Measurements from ENCODE around the gene EFCAB10.
"Not testable (repeated sequence)": the region's sequence is repeated elsewhere in the genome, so short reads cannot be mapped to it uniquely, and the experiment has no call there.

Gene EFCAB10

GRCh38 chr7:105614341-105614840 is 33.1 kb upstream of the EFCAB10 start:
- H3K4me3 ChIP-seq (ENCODE audit: extremely low read depth, insufficient read depth, low read length, poor library complexity, severe bottlenecking) = no peak overlapping the region
- no peaks in the 10 kb centered on the region for H3K4me1 ChIP-seq (ENCODE audit: control insufficient read depth, insufficient read depth, low read length, poor library complexity, severe bottlenecking)
- peaks cover 20% of the 10 kb centered on the region for H3K36me3 ChIP-seq (ENCODE audit: control insufficient read depth, insufficient read depth, low read length)
- WGBS, 2 experiments (ENCODE audit: insufficient coverage in 2 of 2) = 97% methylated on average over 14 to 20 of the region's 20 CpGs
- H3K9me3 ChIP-seq (ENCODE audit: control insufficient read depth, low read length) = no peaks in the 10 kb centered on the region
- H3K27ac ChIP-seq (ENCODE audit: low read depth, low read length, severe bottlenecking) = no peak overlapping the region

- Histone ChIP-seq H3K27ac (ENCODE audit: low read depth, low read length, severe bottlenecking) (no peak overlapping the region), H3K4me3 (ENCODE audit: extremely low read depth, insufficient read depth, low read length, poor library complexity, severe bottlenecking) (no peak overlapping the region), H3K36me3 (ENCODE audit: control insufficient read depth, insufficient read depth, low read length) (peaks cover 17% of the 10 kb centered on the region), H3K9me3 (ENCODE audit: control insufficient read depth, low read length) (no peaks in the 10 kb centered on the region), H3K4me1 (ENCODE audit: control insufficient read depth, insufficient read depth, low read length, poor library complexity, severe bottlenecking) (no peaks in the 10 kb centered on the region)
- 95 to 96% methylated on average over 31 to 32 of the region's 32 CpGs for WGBS, 2 experiments (ENCODE audit: insufficient coverage in 2 of 2)
Measured at GRCh38 chr7:105613611-105614330, 32.5 kb upstream of the EFCAB10 start.

- H3K36me3 ChIP-seq (ENCODE audit: control insufficient read depth, insufficient read depth, low read length) = peaks cover 12% of the 10 kb centered on the region
- no peak overlapping the region for H3K27ac ChIP-seq (ENCODE audit: low read depth, low read length, severe bottlenecking)
- no peaks in the 10 kb centered on the region for H3K9me3 ChIP-seq (ENCODE audit: control insufficient read depth, low read length)
- no peak overlapping the region for H3K4me3 ChIP-seq (ENCODE audit: extremely low read depth, insufficient read depth, low read length, poor library complexity, severe bottlenecking)
- H3K4me1 ChIP-seq (ENCODE audit: control insufficient read depth, insufficient read depth, low read length, poor library complexity, severe bottlenecking) = no peaks in the 10 kb centered on the region
- 91% methylated on average over 6 of the region's 9 CpGs; no CpG with 5 or more reads in 1 of the 2 experiments for WGBS, 2 experiments (ENCODE audit: insufficient coverage in 2 of 2)
Measured at GRCh38 chr7:105612806-105613205, 31.5 kb upstream of the EFCAB10 start.

GRCh38 chr7:105611856-105612775 is 30.8 kb upstream of the EFCAB10 start:
- H3K27ac ChIP-seq (ENCODE audit: low read depth, low read length, severe bottlenecking) = no peak overlapping the region
- no peaks in the 10 kb centered on the region for H3K4me1 ChIP-seq (ENCODE audit: control insufficient read depth, insufficient read depth, low read length, poor library complexity, severe bottlenecking)
- 90 to 94% methylated on average over 10 to 15 of the region's 16 CpGs for WGBS, 2 experiments (ENCODE audit: insufficient coverage in 2 of 2)
- H3K36me3 ChIP-seq (ENCODE audit: control insufficient read depth, insufficient read depth, low read length) = peaks cover 12% of the 10 kb centered on the region
- H3K4me3 ChIP-seq (ENCODE audit: extremely low read depth, insufficient read depth, low read length, poor library complexity, severe bottlenecking) = no peak overlapping the region
- H3K9me3 ChIP-seq (ENCODE audit: control insufficient read depth, low read length) = no peaks in the 10 kb centered on the region

GRCh38 chr7:105610165-105610930 is 29.1 kb upstream of the EFCAB10 start:
- Histone ChIP-seq H3K9me3 (ENCODE audit: control insufficient read depth, low read length) (no peaks in the 10 kb centered on the region), H3K27ac (ENCODE audit: low read depth, low read length, severe bottlenecking) (no peak overlapping the region), H3K36me3 (ENCODE audit: control insufficient read depth, insufficient read depth, low read length) (peaks cover 8% of the 10 kb centered on the region), H3K4me3 (ENCODE audit: extremely low read depth, insufficient read depth, low read length, poor library complexity, severe bottlenecking) (no peak overlapping the region), H3K4me1 (ENCODE audit: control insufficient read depth, insufficient read depth, low read length, poor library complexity, severe bottlenecking) (no peaks in the 10 kb centered on the region)
- 97 to 98% methylated on average over 5 to 7 of the region's 8 CpGs for WGBS, 2 experiments (ENCODE audit: insufficient coverage in 2 of 2)

GRCh38 chr7:105602325-105603305 is 21.3 kb upstream of the EFCAB10 start:
- no peak overlapping the region for H3K27ac ChIP-seq (ENCODE audit: low read depth, low read length, severe bottlenecking)
- 87 to 92% methylated on average over 10 to 18 of the region's 19 CpGs for WGBS, 2 experiments (ENCODE audit: insufficient coverage in 2 of 2)
- H3K4me1 ChIP-seq (ENCODE audit: control insufficient read depth, insufficient read depth, low read length, poor library complexity, severe bottlenecking) = peaks cover 6% of the 10 kb centered on the region
- H3K9me3 ChIP-seq (ENCODE audit: control insufficient read depth, low read length) = no peaks in the 10 kb centered on the region
- no peaks in the 10 kb centered on the region for H3K36me3 ChIP-seq (ENCODE audit: control insufficient read depth, insufficient read depth, low read length)
- H3K4me3 ChIP-seq (ENCODE audit: extremely low read depth, insufficient read depth, low read length, poor library complexity, severe bottlenecking) = no peak overlapping the region

GRCh38 chr7:105600720-105601550 is 19.6 kb upstream of the EFCAB10 start:
- Histone ChIP-seq H3K4me3 (ENCODE audit: extremely low read depth, insufficient read depth, low read length, poor library complexity, severe bottlenecking) (no peak overlapping the region), H3K27ac (ENCODE audit: low read depth, low read length, severe bottlenecking) (no peak overlapping the region)
- 82 to 91% methylated on average over 10 of the region's 14 CpGs for WGBS, 2 experiments (ENCODE audit: insufficient coverage in 2 of 2)

GRCh38 chr7:105599551-105599950 is 18.3 kb upstream of the EFCAB10 start:
- WGBS, 2 experiments (ENCODE audit: insufficient coverage in 2 of 2) = 78 to 100% methylated on average over 2 of the region's 3 CpGs
- Histone ChIP-seq H3K36me3 (ENCODE audit: control insufficient read depth, insufficient read depth, low read length) (no peaks in the 10 kb centered on the region), H3K4me3 (ENCODE audit: extremely low read depth, insufficient read depth, low read length, poor library complexity, severe bottlenecking) (no peak overlapping the region), H3K4me1 (ENCODE audit: control insufficient read depth, insufficient read depth, low read length, poor library complexity, severe bottlenecking) (peaks cover 6% of the 10 kb centered on the region), H3K27ac (ENCODE audit: low read depth, low read length, severe bottlenecking) (no peak overlapping the region), H3K9me3 (ENCODE audit: control insufficient read depth, low read length) (no peaks in the 10 kb centered on the region)

More at GRCh38 chr7:105600720-105601550, 19.6 kb upstream of the EFCAB10 start:
- Histone ChIP-seq H3K4me1 (ENCODE audit: control insufficient read depth, insufficient read depth, low read length, poor library complexity, severe bottlenecking) (peaks cover 6% of the 10 kb centered on the region), H3K9me3 (ENCODE audit: control insufficient read depth, low read length) (no peaks in the 10 kb centered on the region), H3K36me3 (ENCODE audit: control insufficient read depth, insufficient read depth, low read length) (no peaks in the 10 kb centered on the region)

- H3K36me3 ChIP-seq (ENCODE audit: control insufficient read depth, insufficient read depth, low read length); H3K27ac ChIP-seq (ENCODE audit: low read depth, low read length, severe bottlenecking); H3K4me3 ChIP-seq (ENCODE audit: extremely low read depth, insufficient read depth, low read length, poor library complexity, severe bottlenecking); H3K4me1 ChIP-seq (ENCODE audit: control insufficient read depth, insufficient read depth, low read length, poor library complexity, severe bottlenecking); H3K9me3 ChIP-seq (ENCODE audit: control insufficient read depth, low read length): not testable (repeated sequence)
- 97% methylated on average over 5 to 6 of the region's 8 CpGs for WGBS, 2 experiments (ENCODE audit: insufficient coverage in 2 of 2)
Measured at GRCh38 chr7:105599080-105599479, 17.8 kb upstream of the EFCAB10 start.
